Neural progenitor cell (in vitro differentiated cells): ENCODE data around the gene TXNDC5.

ENCODE experiments used
- EZH2phosphoT487 ChIP-seq: fragments of 200-600 bp; sonication (generic); IDR thresholded peaks from 2 replicates; pipeline ENCODE4 v1.6.1; 2017; ENCODE audit warnings: antibody characterized with exemption
- TF ChIP-seq, protein P1 (sequence below): fragments of 200-600 bp; sonication (generic); IDR thresholded peaks from 2 replicates; pipeline ENCODE4 v1.5.1; 2017; ENCODE audit warnings: antibody characterized with exemption, mild to moderate bottlenecking

DNA sequence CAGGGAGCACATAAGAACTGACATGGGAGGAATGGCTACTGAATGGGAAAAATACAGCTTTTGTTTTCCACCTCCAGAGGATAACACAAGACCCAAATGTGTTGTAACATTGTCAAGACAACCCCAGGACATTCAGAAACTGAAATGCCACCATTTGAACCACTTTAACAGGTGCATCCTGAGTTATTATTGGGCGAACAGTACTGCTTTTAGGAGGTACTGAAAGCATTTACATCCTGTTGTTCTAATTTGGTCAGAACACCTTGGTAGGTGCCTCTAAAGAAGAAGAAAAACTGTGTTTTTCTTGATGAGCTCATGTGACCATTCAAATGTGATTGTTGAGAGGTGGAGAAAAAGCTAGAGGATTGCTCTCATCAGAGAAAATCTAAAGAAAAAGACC, 6.4 kb upstream of the TXNDC5 start:
- TF ChIP-seq, protein P1, sequence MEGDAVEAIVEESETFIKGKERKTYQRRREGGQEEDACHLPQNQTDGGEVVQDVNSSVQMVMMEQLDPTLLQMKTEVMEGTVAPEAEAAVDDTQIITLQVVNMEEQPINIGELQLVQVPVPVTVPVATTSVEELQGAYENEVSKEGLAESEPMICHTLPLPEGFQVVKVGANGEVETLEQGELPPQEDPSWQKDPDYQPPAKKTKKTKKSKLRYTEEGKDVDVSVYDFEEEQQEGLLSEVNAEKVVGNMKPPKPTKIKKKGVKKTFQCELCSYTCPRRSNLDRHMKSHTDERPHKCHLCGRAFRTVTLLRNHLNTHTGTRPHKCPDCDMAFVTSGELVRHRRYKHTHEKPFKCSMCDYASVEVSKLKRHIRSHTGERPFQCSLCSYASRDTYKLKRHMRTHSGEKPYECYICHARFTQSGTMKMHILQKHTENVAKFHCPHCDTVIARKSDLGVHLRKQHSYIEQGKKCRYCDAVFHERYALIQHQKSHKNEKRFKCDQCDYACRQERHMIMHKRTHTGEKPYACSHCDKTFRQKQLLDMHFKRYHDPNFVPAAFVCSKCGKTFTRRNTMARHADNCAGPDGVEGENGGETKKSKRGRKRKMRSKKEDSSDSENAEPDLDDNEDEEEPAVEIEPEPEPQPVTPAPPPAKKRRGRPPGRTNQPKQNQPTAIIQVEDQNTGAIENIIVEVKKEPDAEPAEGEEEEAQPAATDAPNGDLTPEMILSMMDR: no peak
- TF ChIP-seq EZH2phosphoT487: no peak
